ENCODE measurements around the gene CYP2J2. TPM values are rescaled to one million over a fixed set of nuclear protein-coding genes. Genes with fewer than 3 reads are reported as not detected.

The CYP2J2 gene
- total and polyA plus RNA-seq, 2 donors (not counting 3 experiments of a cell fraction or from before 2014, with no cell fraction given) = 0.06 to 0.27 TPM

DNA sequence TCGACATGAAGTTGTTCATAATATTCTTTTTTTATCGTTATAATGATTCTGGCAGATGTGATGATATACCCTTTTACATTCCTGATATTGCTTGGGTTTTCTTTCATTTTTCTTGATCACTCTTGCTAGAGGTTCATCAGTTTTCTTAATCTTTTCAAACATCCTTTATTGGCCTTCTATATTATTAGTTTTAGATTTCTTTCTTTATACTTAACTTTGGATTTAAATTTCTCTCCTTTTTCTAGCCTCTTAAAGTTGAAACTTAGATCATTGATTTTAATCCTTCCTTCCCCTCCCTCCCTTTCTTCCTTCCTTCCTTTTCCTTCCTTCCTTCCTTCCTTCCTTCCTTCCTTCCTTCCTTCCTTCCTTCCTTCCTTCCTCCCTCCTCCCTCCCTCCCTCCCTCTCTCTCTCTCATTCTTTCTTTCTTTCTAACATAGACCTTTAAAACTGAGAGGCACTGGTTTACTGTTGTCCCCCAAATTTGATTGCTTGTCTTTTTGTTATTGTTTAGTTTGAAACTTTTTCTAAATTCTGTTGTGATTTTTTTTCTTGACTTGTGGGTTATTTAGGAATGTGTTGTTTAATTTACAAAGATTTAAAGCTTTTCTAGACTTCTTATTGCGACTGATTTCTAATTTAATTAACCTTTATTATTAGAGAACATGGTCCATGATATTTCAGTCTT lies 80.2 kb downstream of the CYP2J2 start:
- no peak overlapping the region for H3K27ac ChIP-seq (ENCODE audit: insufficient read depth, low read depth, low read length)
- H3K4me2 ChIP-seq (ENCODE audit: insufficient read depth, low read length) = no peak overlapping the region
- BruUV-seq (replicated peaks) = no TSS peak
- no peaks in the 10 kb centered on the region for H4K20me1 ChIP-seq (replicated peaks; ENCODE audit: control insufficient read depth, extremely low read depth, insufficient read depth, low read length)
- H3K9me3 ChIP-seq (replicated peaks; ENCODE audit: control insufficient read depth, insufficient read depth, low read length) = no peaks in the 10 kb centered on the region
- ChIA-PET CTCF (no interaction called here), POLR2A (no interaction called here)
- H3K9ac ChIP-seq (replicated peaks; ENCODE audit: extremely low read depth, insufficient read depth, low read length) = no peak overlapping the region
- H3K27me3 ChIP-seq (ENCODE audit: control insufficient read depth in 2 of 2, insufficient read depth in 2 of 2, low read length in 2 of 2) = peaks cover under 1 to 3% of the 10 kb centered on the region in 2 experiments
- H3K79me2 ChIP-seq (ENCODE audit: control insufficient read depth, insufficient read depth, low read length) = no peaks in the 10 kb centered on the region
- no peaks in the 10 kb centered on the region for H3K9me1 ChIP-seq (replicated peaks; ENCODE audit: control insufficient read depth, extremely low read depth, insufficient read depth, low read length)
- TF ChIP-seq, protein P1, sequence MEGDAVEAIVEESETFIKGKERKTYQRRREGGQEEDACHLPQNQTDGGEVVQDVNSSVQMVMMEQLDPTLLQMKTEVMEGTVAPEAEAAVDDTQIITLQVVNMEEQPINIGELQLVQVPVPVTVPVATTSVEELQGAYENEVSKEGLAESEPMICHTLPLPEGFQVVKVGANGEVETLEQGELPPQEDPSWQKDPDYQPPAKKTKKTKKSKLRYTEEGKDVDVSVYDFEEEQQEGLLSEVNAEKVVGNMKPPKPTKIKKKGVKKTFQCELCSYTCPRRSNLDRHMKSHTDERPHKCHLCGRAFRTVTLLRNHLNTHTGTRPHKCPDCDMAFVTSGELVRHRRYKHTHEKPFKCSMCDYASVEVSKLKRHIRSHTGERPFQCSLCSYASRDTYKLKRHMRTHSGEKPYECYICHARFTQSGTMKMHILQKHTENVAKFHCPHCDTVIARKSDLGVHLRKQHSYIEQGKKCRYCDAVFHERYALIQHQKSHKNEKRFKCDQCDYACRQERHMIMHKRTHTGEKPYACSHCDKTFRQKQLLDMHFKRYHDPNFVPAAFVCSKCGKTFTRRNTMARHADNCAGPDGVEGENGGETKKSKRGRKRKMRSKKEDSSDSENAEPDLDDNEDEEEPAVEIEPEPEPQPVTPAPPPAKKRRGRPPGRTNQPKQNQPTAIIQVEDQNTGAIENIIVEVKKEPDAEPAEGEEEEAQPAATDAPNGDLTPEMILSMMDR (IDR thresholded peaks at IDR 0.05; ENCODE audit: extremely low read depth in 1 of 2, insufficient read depth in 1 of 2, low read depth in 1 of 2, low read length in 2 of 2) = no peak
- TF ChIP-seq MYC (IDR thresholded peaks at IDR 0.05; ENCODE audit: low read depth, low read length) (no peak), FOS (IDR thresholded peaks at IDR 0.05; ENCODE audit: borderline replicate concordance, insufficient read depth, low read length) (no peak), EZH2 (IDR thresholded peaks at IDR 0.05; ENCODE audit: borderline replicate concordance, low read depth, low read length, severe bottlenecking) (no peak), JUN (IDR thresholded peaks at IDR 0.05; ENCODE audit: borderline replicate concordance, insufficient read depth, insufficient read length, low read depth) (no peak), POLR2A (IDR thresholded peaks at IDR 0.05; ENCODE audit: low read depth, low read length) (no peak), POLR2AphosphoS5 (IDR thresholded peaks at IDR 0.05; ENCODE audit: insufficient read depth, low read depth, low read length) (no peak), GATA2 (IDR thresholded peaks at IDR 0.05; ENCODE audit: insufficient read depth, insufficient read length, low read depth, low read length) (no peak)
- TF ChIP-seq, protein P2, sequence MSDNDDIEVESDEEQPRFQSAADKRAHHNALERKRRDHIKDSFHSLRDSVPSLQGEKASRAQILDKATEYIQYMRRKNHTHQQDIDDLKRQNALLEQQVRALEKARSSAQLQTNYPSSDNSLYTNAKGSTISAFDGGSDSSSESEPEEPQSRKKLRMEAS (IDR thresholded peaks at IDR 0.05; ENCODE audit: insufficient read depth, insufficient read length) = no peak
- intact Hi-C loops (cut with micrococcal nuclease) = no loop called here
- no peaks in the 10 kb centered on the region for H3K4me1 ChIP-seq (ENCODE audit: control insufficient read depth, extremely low read depth, insufficient read depth, low read length)
- dilution Hi-C loops (cut with MboI; ENCODE audit: extremely low pct_ligation_motif_present, low sequenced_read_pairs) = no loop called here
- DNase-seq (ENCODE audit: low read depth, low spot score) (no peak), FAIRE-seq (no peak)
- H3K4me3 ChIP-seq (replicated peaks in 1 of 3; ENCODE audit: insufficient read depth in 1 of 3, low read depth in 1 of 3, low read length in 3 of 3) = no peak overlapping the region
- no peak overlapping the region for H2AFZ ChIP-seq (ENCODE audit: low read depth, low read length)
- no peaks in the 10 kb centered on the region for H3K36me3 ChIP-seq (ENCODE audit: control insufficient read depth in 2 of 2, extremely low read depth in 1 of 2, insufficient read depth in 2 of 2, low read length in 2 of 2)

Data from endothelial cell of umbilical vein (primary cell).